GM18907 (cell line): ENCODE results near the gene GDAP1L1.
"Not testable (repeated sequence)": the region's sequence is repeated elsewhere in the genome, so short reads cannot be mapped to it uniquely, and the experiment has no call there.

ENCODE experiments used
- ATAC-seq: cut with Tn5 transposase; IDR thresholded peaks from one replicate; pipeline ENCODE4 v1.9.1; 2021; ENCODE audit warnings: mild to moderate bottlenecking, moderate library complexity; ENCODE audit not compliant: unreplicated experiment

The GDAP1L1 gene

GRCh38 chr20:44219170-44219730 is 27.9 kb upstream of the GDAP1L1 start:
- no peak for ATAC-seq

GRCh38 chr20:44219791-44220190 is 27.3 kb upstream of the GDAP1L1 start:
- no peak for ATAC-seq

DNA sequence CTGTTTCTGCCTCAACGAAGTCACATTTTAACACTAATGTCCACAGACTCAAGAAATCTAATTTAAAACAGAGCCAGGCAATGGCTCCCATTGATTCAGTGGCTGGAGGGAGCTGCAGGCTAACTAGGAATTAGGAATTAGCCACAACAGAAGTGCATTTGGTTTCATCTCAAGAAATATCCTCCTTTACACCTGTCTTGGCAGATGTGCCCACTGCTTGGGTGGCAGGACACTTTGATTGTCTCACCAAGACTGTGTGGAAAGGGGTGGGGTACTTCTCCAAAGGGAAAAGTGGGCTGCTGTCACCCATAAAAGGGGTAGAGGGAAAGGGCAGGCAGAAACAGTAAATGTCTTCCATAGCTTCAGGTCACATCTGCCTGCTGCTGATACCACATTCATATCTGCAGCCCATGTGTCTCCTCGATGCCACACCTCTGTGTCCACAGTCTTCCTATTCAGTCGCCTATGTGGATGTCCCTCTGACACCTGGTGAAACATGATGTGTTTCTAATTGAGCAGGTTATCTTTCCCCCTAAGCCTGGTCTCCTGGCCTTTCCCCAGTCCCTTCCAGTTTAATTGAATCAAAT is 25.6 kb upstream of the GDAP1L1 start:
- ATAC-seq, result no peak

DNA sequence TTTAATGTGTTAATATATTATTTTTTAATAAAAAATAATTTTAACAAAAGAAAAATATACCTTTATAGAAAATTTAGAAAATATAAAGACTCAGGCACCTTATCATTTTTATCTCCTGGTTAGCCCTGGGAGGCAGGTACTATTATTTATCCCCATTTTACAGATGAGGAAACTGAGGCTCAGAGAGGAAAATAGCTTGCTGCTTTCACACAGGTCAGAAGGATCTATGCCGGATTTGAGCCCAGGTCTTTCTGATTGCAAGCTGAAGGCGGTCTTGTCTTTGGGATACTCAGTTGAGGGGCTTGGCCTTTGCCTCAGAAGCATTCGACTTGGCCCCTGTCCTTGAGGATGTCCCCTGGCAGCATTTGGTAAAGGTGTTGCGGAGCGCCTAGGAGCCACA is 25.1 kb upstream of the GDAP1L1 start:
- ATAC-seq, result no peak

GRCh38 chr20:44222633-44223368 is 24.3 kb upstream of the GDAP1L1 start:
- ATAC-seq, result no peak

DNA sequence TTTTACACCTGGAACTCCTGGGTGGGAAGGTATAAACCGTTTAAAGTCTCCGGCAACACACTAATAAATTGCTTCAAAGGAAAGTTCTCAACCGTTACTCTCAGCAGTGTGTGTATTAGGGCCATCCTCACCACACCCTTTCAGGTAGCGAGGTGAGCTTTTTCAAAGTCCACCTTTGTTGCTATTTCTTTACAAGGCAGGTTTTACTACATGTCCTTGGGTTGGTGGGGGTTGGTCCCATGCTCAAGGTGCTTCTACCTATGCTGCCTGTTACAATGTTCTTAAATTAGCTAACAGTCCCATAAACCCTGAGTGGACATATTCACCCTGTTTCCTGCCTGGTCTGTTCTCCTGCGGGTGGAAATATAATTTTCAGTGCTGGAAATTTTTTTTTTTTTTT is 23.4 kb upstream of the GDAP1L1 start:
- ATAC-seq, result no peak

- ATAC-seq, result no peak
Observed at GRCh38 chr20:44224637-44225036, 22.5 kb upstream of the GDAP1L1 start.

- ATAC-seq, result no peak
Observed at GRCh38 chr20:44228465-44229258, 18.4 kb upstream of the GDAP1L1 start.

- ATAC-seq, result no peak
Observed at GRCh38 chr20:44231193-44231592, 15.9 kb upstream of the GDAP1L1 start.

- ATAC-seq, result no peak
Observed at GRCh38 chr20:44231713-44232468, 15.2 kb upstream of the GDAP1L1 start.

- ATAC-seq, result not testable (repeated sequence)
Observed at GRCh38 chr20:44232469-44232856, 14.6 kb upstream of the GDAP1L1 start.

GRCh38 chr20:44233436-44234016 is 13.6 kb upstream of the GDAP1L1 start:
- ATAC-seq, result no peak

GRCh38 chr20:44234566-44235317 is 12.4 kb upstream of the GDAP1L1 start:
- no peak for ATAC-seq

DNA sequence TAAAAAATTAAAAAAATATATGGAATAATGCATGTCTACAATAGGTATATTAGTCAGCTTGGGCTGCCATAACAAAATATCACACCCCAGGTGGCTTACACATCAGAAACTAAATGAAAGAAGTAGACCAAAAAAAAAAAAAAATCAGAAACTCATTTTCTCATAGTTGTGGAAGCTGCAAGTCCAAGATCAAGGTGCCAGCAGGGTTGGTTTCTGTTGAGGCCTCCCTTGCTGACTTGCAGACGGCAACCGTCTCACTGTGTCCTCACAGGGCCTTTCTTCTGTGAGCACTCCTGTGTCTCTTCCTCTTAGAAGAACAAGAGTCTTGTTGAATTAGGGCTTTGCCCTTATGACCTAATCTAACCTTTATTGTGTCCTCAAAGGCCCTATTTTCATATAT is 11.4 kb upstream of the GDAP1L1 start:
- no peak for ATAC-seq

DNA sequence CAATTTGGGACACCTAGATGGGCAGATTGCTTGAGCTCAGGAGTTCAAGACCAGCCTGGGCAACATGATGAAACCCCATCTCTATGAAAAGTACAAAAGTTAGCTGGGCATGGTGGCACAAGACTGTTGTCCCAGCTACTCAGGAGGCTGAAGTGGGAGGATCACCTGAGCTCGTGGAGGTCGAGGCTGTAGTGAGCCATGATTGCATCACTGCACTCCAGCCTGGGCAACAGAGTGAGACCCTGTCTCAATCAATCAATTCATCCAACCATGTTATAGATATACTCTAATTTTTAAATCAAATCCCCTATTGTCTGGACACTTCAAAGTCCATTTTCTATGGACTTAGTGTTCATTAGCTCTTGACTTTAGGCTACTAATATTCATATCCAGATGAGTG is 10.3 kb upstream of the GDAP1L1 start:
- not testable (repeated sequence) for ATAC-seq

- no peak for ATAC-seq
Observed at GRCh38 chr20:44241796-44242195, 5.3 kb upstream of the GDAP1L1 start.

GRCh38 chr20:44245977-44246376 is 1.1 kb upstream of the GDAP1L1 start:
- ATAC-seq, result no peak

- no peak for ATAC-seq
Observed at GRCh38 chr20:44247586-44248409, 690 bp downstream of the GDAP1L1 start.

- ATAC-seq, result no peak
Observed at GRCh38 chr20:44248410-44248759, 1.3 kb downstream of the GDAP1L1 start.
